T1000 (cell line): ENCODE results near the gene STRN.
"Not testable (repeated sequence)": the region's sequence is repeated elsewhere in the genome, so short reads cannot be mapped to it uniquely, and the experiment has no call there.

Experiments used
- DNase-seq: peaks from one replicate; lab custom pipeline; 2025; ENCODE audit warnings: mixed read lengths; lab: John Stamatoyannopoulos, UW

The STRN gene

DNA sequence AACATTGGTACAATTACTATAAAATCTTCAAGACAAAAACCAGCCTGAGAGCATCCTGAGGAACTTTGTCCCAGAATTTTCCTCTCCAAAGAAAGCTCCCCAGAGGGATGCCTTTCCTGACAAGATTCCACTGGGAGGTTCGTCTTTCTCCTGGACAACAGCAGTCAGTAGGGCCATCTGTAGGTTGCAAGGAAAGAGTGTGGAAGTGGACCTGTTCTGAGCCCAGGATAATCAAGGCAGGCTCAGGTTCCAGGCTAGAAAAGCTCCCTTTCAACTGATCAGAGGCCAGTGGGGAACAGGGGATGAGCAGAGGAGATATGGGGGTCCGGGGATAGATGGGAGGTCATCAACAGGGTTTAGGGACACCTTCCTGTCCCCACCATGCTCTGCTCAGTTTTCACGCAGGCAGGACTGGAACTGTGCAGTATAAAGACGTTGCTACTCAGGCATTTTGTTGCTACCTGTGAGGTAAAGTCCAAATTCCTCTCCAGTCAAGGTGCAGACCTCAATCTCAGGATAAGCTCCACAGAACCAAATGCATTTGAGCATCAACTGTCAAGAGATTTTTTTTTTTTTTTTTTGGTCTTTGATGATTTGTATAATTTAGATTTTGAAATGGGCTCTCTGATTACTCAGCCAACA lies 126.2 kb downstream of the STRN start:
- no peak for DNase-seq

DNA sequence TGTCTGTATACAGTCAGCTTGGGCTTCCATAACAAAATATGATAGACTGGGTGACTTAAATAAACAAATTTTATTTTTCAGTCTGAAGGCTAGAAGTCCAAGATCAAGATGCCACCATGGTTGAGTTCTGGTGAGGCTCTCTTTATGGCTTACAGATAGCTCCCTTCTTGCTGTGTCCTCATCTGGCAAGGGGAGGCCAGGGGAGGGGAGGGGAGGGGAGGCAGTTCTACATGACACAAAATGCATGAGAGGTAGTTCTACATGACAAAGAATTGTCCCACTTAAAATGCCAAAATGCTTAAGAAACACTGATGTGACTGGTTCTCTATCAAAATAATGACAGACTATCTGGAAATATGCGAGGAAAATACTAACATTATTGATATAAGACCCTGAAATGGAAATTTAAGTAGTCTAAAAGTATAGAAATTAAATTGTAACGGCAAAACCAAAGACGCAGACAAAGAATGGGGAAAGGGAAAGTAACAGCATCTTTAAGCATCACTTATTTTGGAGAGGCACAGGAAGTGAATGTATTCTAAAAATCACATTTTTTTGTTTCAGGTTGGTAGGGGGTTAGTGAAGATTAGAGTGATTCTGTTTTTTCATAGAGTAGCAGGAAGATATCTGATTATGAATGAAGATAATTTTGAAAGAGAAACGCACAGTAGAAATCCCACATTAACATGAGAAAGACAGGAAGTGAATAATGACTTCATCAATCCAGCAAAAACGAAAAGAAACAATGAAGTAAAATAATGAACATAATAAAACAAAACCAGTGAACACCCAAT lies 131.4 kb downstream of the STRN start:
- no peak for DNase-seq

DNA sequence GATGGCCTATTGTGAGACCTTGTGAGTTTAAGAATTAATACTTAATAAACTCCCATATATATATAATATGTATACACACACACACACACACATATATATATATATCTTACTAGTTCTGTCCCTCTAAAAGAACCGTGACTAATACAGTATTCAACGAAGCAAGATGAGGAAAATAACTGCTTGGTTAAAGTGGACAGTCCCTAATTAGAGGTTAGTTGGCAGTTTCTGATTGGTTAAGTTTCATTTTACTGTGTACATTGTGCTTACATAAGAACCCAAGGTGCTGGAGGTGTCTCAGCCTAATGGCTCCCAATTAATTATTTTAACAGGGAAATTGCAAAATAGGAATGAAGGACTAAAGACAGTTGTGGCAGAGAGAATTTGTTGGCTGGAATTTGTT lies 132.1 kb downstream of the STRN start:
- no peak for DNase-seq

GRCh38 chr2:36831185-36831584 lies 135.2 kb downstream of the STRN start:
- DNase-seq: no peak

DNA sequence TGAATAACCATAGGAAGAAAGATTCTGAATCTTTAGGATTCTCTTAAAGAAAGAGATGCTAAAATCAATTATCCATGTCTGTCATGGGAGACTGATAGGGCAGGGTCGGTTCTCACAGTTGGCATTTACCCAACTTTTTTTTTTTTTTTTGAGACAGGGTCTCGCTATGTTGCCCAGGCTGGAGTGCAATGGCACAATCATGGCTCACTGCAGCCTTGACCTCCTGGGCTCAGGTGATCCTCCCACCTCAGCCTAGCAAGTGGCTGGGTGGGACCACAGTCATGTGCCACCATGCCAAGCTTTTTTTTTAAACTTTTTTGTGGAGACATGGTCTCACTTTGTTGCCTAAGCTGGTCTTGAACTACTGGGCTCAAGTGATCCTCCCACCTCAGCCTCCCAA lies 141.7 kb downstream of the STRN start:
- not testable (repeated sequence) for DNase-seq

GRCh38 chr2:36824273-36824672 lies 142.1 kb downstream of the STRN start:
- no peak for DNase-seq

DNA sequence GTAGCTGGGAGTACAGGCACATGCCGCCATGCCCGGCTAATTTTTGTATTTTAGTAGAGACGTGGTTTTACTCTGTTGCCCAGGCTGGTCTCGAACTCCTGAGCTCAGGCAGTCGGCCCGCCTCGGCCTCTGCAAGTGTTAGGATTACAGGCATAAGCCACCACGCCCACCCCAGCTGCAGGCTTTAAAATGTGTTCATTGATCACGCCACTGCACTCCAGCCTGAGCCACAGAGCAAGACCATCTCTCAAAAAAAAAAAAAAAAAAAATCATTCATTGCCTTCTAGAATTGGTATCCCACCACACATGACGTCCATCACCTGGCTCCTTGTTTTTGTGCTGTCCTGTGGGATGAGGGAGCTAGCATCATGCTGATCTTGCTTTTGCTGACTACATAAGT lies 142.5 kb downstream of the STRN start:
- DNase-seq: no peak

DNA sequence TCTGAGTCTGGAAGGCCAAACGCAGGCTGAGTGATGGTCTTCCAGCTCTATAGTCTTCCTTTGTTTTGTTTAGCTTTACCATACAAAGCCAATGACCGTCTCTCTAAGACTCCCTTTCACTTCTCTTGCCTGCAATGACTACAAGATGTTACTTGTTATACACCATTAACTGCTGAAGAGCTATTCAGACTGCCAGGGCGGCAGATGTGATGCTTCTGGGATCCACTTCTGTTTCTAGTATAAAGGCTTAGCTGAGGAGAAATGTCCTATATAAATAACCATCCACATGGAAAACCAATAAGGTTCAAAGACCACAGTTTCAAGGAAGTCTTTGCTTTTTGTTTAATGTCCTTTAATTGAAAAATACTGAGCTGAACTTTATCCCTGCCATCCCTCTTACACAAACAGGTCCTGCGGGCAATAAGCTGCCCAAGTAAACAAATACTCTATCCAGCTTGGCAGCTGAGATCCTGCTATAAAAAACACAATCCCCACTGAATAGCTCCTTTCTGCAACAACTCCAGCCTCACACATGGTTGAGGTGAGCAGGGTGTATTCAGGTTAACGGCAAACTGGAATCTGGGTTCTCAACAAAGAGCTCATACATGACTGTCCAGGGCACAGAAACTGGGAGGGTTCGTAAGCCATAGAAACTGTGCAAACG lies 145.3 kb downstream of the STRN start:
- no peak for DNase-seq

DNA sequence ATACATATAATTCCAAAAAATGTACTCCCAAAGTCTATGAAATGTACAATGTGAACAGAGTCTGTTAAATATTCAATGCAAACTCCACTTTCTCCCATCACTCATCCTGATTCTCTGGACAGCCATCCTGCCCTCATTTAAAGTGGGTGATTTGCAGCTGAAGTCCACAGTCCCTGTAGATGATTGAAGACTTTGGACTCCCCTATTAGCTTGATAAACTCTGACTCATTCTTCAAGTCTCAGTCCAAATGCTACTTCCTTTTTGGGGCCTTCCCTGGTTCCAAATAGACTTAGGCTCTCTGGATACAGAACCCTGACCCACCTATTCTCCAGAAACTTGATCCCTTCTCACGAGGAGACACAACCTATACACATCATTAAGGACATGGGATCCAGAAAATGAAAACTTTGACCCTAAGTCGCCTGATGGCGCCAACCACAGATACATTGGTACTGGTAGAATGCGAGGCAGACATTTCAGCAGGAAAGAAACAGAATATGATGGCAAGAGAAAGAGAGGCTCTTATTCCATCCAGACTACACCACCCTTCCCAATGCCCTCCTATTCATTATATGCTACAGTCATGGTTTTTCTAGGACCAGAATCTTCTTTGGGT lies 147.1 kb downstream of the STRN start:
- no peak for DNase-seq

GRCh38 chr2:36818542-36818941 lies 147.8 kb downstream of the STRN start:
- no peak for DNase-seq

- DNase-seq: no peak
These were observed 154.1 kb downstream of the STRN start for GRCh38 chr2:36812196-36812595.

DNA sequence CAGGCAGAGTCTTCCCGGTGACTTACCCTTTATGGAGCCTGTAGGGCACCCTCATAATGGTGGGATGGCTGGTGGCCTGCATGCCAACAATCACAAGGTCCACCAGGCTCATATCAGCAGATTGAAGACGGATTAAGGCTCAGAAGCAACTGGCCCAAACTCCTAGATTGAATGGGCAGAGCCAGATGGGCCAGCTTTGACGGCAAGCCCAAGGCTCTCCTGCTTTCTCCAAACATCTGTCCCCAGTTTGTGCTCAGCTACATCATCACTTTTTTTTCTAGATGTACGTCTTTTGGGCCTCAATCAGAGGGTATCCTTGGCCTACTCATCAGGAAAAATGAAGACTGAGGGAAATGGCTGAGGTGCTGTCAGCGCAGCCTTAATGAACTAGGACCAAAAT lies 155.3 kb downstream of the STRN start:
- no peak for DNase-seq

DNA sequence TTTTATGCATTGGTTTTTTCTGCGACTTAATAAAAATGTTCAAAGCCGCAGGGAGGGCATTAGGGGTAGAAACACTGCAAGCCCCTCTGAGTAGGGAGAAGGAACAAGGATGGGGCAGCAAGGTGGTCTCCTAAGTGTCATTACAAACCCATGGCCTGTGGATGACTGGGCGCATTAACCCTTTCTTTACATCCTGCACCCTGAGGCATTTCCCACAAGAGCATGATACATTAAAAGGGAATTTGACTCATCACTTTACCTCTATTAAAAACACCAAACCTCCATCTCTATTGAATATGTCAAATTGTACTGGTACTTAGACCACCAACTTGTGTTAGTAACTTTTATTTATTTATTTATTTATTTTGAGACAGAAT lies 157.3 kb downstream of the STRN start:
- no peak for DNase-seq

GRCh38 chr2:36808386-36809068 lies 157.8 kb downstream of the STRN start:
- no peak for DNase-seq

DNA sequence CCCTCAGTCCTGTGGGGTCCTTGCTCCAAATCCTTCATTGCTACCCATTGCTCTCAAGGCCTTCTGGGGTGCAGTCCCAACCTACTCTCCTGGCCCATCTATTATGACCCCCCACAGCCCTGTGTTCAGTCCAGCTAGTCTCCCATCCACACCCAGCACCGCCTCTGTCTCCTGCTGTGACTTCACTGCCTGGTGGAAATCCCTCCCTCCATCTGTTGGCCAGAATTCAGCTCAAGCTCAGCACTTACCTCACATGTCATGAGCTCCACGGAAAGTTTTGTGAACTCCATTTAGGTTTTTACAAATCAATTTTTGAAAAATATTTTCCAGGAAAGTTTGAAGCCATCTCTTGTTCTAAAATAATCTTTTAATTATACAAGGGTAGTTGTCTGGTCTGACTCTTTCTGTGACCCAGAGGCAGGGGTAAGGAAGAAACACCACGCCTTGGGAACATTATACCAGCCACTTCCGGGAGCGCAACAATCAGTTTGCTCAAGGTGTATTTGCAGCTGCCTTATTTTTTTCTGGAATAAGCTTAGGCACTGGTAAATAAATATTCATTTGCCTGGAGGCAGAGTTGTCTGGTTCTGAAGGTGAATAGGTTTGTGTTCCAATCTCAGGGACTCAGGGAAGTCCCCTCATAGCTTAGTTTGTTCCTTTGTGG lies 159.0 kb downstream of the STRN start:
- no peak for DNase-seq

DNA sequence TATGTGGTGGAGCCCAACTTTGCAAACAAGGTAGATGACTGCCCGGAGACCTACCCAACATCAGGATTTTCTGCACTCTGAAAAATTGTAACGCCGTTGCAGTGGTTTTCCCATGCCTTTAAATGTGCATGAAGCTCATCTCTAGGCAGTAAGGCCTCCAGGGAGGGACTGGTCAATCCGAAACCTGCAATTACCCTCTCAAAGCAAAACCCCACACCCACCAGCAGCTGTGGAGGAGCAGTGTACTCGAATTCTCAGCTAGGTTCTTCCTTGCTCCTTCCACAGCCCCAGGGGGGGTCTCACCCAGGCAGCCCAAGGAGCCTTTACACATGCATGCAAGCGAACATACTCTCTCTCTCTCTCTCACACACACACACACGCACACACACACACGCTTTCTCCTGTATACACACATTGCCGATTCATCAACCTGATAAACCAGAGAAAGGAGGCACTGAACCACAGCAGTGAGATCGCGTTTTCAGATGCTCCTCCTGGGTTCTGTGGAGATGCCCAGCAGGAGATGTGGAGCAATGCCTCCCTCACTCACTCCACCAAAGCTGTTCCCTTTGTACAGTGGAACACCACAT lies 160.6 kb downstream of the STRN start:
- DNase-seq: no peak

DNA sequence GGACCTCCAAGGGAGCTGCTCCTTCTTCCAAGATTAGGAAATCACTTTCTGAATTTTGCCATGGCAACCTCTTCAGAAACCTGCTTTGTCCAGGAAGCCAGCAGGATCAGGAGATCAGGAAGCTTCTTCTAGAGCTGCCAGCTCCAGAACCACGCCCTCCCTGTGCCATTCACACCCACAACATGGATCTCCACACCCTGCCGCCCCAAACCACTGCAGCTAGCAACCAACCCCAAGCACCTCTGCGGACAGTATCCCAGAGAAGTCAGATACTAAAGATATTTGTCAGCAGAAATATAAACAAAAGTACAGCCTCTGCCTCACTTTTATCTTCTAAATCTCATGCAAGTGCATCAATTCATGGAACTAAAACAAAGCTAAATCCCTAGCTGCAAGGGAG lies 163.4 kb downstream of the STRN start:
- DNase-seq: no peak

GRCh38 chr2:36801088-36801487 lies 165.2 kb downstream of the STRN start:
- DNase-seq: no peak

- DNase-seq: no peak
These were observed 166.0 kb downstream of the STRN start for GRCh38 chr2:36800381-36800780.

DNA sequence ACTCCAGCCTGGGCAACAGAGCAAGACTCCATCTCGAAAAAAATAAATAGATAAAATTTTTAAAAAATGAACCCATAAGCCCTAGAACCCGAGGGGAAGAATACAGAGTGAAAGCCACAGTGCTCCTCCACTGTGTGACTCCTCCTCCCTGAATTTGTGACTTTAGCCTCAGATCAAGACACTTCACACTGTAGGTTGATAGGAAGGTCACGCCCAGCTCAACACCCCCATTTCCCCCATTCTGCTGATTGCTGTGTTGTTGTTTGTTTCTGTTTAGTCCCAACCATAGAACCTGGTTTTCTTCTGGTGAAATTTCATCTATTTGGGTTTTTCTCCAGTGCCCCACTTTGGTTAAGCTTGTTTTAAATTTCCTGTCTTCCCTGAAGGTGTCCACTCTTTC lies 167.6 kb downstream of the STRN start:
- DNase-seq: no peak

DNA sequence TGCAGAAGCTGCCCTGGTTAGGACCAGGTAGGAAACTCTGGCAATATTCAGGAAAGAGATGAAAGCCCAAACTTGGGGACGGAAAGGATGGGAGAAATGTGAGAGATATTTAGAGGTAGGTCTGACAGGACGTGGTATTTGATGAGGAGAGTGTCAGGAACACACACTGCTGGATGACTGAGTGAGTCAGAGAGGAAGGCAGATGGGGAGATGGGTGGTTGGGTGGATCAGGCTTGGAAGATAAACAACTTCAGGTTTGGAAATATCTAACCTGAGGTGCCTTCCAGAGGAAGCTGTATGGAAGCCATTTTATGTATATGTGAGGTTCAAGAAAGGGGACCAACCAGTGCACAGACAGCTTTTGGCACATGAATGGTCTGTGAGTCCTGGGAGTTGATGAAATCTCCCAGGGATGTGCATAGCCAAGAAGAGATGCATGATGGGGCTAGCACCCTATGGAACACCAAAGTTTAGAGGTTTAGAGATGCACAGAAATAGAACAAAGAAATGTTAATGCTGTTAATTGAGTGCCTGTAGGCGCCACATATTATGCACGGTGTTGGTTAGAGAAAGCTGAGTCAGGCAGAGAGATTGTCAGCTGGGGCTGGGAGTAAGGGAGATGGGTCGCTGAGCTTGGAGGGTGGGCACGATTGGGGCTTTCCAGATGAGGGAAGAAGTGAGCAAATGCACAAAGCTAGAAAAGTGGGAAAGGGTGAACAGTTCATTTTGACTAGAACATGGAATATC lies 168.8 kb downstream of the STRN start:
- DNase-seq: no peak
